CD8-positive, alpha-beta memory T cell (primary cell): Measurements from ENCODE around the gene ATP12A. TPM values are rescaled to one million over a fixed set of nuclear protein-coding genes. Genes with fewer than 3 reads are reported as not detected.
A peak's percentile ranks its signal among the peaks of the same experiment; 100 is the strongest.

Source experiments
- CTCF ChIA-PET: fragments of 350-600 bp; sonication (Branson Sonifier 250); formaldehyde crosslinking; loops from one replicate; lab custom pipeline; 2021; ENCODE audit warnings: antibody characterized with exemption; lab: Charles Lee
- POLR2A ChIA-PET: fragments of 350-600 bp; sonication (Branson Sonifier 250); formaldehyde crosslinking; loops from one replicate; lab custom pipeline; 2021; ENCODE audit warnings: antibody characterized with exemption; lab: Charles Lee
- DNase-seq, 5 donors: peaks; one replicate each; pipeline versions ENCODE4 v3.0.0 to v3.0.0-alpha.2; 2020 to 2022; ENCODE audit warnings: mixed read lengths in 1 of 5
- H3K27ac ChIP-seq: one replicate; pipeline ENCODE4 v1.7.0; 2013; ENCODE audit warnings: low read depth, mild to moderate bottlenecking, low read length, moderate library complexity
- H3K27me3 ChIP-seq: 2 replicates; pipeline ENCODE4 v1.7.0; 2013; ENCODE audit warnings: low read length, mild to moderate bottlenecking; ENCODE audit not compliant: insufficient read depth, poor library complexity, severe bottlenecking
- H3K36me3 ChIP-seq: 2 replicates; pipeline ENCODE4 v1.7.0; 2013; ENCODE audit warnings: mild to moderate bottlenecking, low read length, moderate library complexity; ENCODE audit not compliant: insufficient read depth
- H3K4me1 ChIP-seq: 2 replicates; pipeline ENCODE4 v1.7.0; 2013; ENCODE audit warnings: mild to moderate bottlenecking, low read length, moderate library complexity; ENCODE audit not compliant: insufficient read depth
- H3K4me3 ChIP-seq: 2 replicates; pipeline ENCODE4 v1.7.0; 2013; ENCODE audit warnings: mild to moderate bottlenecking, low read length
- H3K9me3 ChIP-seq: 2 replicates; pipeline ENCODE4 v1.7.0; 2013; ENCODE audit warnings: mild to moderate bottlenecking, low read length
- H3K27ac Mint-ChIP-seq, 8 donors: one replicate each; pipeline ENCODE4 v1.8.0; 2020 to 2021; ENCODE audit warnings: mixed read lengths in 8 of 8, mild to moderate bottlenecking in 6 of 8, inconsistent platforms in 3 of 8, moderate library complexity in 3 of 8
- H3K27me3 Mint-ChIP-seq, 2 donors: one replicate each; pipeline ENCODE4 v1.8.0; 2020 to 2021; ENCODE audit warnings: mixed read lengths in 2 of 2, mild to moderate bottlenecking in 1 of 2, moderate library complexity in 1 of 2
- H3K36me3 Mint-ChIP-seq, 3 donors: one replicate each; pipeline ENCODE4 v1.8.0; 2020 to 2021; ENCODE audit warnings: mixed read lengths in 3 of 3, inconsistent platforms in 1 of 3, mild to moderate bottlenecking in 1 of 3
- H3K4me1 Mint-ChIP-seq, 3 donors: one replicate each; pipeline ENCODE4 v1.8.0; 2020 to 2021; ENCODE audit warnings: mixed read lengths in 3 of 3, inconsistent platforms in 1 of 3, mild to moderate bottlenecking in 1 of 3
- H3K4me3 Mint-ChIP-seq, 7 donors: one replicate each; pipeline ENCODE4 v1.8.0; 2020 to 2021; ENCODE audit warnings: mixed read lengths in 7 of 7, mild to moderate bottlenecking in 6 of 7, moderate library complexity in 4 of 7, inconsistent platforms in 2 of 7
- H3K9me3 Mint-ChIP-seq, 5 donors: one replicate each; pipeline ENCODE4 v1.8.0; 2020 to 2022; ENCODE audit warnings: mixed read lengths in 5 of 5, mild to moderate bottlenecking in 3 of 5, moderate library complexity in 2 of 5, inconsistent platforms in 1 of 5
- polyA plus RNA-seq: library from polyadenylated mRNA; unstranded; fragments of 300-500 nt; fragmentation: Illumina TruSeq; gene quantifications from one replicate; pipeline ENCODE4 v1.2.3, GENCODE V29; 2021
- total RNA-seq, 2 experiments: library from RNA; stranded (reverse); gene quantifications; one replicate each; pipeline ENCODE4 v1.2.3, GENCODE V29; 2021

ATP12A gene
- 1 to 10 TPM; 4.9 to 6.1 TPM for total RNA-seq
- polyA plus RNA-seq, result not detected

DNA sequence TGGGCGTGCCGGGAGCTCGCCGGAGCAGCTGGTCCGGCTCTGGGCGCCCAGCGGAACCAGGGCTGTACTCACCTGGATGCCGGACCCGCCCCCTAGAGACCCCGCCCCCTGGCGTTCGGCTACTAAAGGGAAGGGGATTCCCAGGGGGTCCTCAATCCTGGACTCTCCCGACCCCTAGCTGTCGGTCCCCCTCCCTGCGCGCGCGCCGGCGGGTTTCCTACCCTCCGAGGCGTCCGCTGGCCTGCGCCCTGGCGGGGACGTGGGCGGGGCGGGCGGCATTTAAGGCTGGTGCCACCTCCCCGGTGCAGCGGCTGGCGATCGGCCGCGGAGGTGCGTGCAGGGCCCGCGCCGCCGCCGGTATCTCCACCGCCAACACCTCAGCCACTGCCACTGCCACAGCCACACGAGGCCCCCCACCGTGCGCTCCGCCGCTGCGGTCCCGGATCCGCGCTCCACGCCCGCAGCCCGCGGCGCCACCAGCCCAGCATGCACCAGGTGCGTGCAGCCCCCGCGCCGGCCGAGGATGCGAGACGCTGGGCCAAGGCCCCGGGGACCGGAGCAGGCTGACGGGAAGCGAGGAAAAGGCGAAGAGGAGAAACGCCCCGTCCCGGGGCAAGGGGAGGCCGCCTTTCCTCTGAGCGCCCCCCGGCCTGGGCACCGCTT is at the start of gene ATP12A:
TSS of gene ATP12A (plus strand) at position 151 of the 663 bp plus-strand sequence. CDS start at position 487, 336 bp downstream.
- H3K36me3 Mint-ChIP-seq, result no peaks in the 10 kb centered on the region
- peak; percentile 6 to 51 (median 22) for DNase-seq
- Histone ChIP-seq H3K36me3 (no peaks in the 10 kb centered on the region), H3K4me1 (peaks cover 31% of the 10 kb centered on the region), H3K9me3 (no peaks in the 10 kb centered on the region), H3K27ac (no peak within 1 kb of the TSS), H3K27me3 (peaks cover 9% of the 10 kb centered on the region), H3K4me3 (peak within 1 kb of the TSS; percentile 34)
- H3K4me3 Mint-ChIP-seq, result peak within 1 kb of the TSS; percentile 32 to 80 (median 56)
- peaks cover 30 to 46% of the 10 kb centered on the region in 2 donors for H3K27me3 Mint-ChIP-seq
- POLR2A ChIA-PET, result no interaction called here
- H3K4me1 Mint-ChIP-seq, result peaks cover 25 to 34% (median 27%) of the 10 kb centered on the region in 3 donors
- H3K27ac Mint-ChIP-seq, result peak within 1 kb of the TSS in 1 of 8 donors; percentile 19
- H3K9me3 Mint-ChIP-seq, result no peaks in the 10 kb centered on the region
- CTCF ChIA-PET, result interaction anchor here (0.9 to 3.2 kb wide), 7 partner anchors 8 to 74 kb away, joined by 3 to 15 read pairs (median 5); no protein-coding TSS in a partner anchor

DNA sequence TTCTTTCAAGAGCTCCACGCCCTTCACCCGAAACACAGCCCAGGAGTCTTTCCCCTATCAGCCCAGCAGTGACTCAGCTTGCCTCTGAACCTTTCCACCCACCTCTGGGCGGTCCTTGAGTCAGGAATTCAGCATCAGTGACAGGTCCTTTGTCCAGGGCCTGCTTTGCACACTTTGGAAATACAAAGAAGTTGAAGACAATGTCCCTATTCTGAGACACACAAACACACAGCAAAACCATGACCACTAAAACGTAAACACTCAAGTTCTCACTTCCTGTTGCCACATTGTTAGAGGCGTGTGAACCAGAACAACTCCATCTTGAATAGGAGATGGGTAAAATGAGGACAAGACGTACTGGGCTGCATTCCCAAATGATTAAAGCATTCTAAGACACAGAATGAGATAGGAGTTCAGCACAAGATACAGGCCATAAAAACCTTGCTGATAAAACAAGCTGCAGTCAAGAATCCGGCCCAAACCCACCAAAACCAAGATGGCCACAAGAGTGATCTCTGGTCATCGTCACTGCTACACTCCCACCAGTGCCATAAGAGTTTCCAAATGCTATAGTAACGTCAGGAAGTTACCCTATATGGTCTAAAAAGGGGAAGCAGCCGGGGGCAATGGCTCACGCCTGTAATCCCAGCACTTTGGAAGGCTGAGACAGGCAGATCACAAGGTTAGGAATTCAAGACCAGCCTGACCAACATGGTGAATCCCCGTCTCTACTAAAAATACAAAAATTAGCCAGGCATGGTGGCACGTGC is 49.2 kb upstream of the ATP12A start:
- DNase-seq, result no peak
- Histone ChIP-seq H3K4me1 (peaks cover 17% of the 10 kb centered on the region), H3K9me3 (no peaks in the 10 kb centered on the region), H3K4me3 (no peak overlapping the region), H3K27ac (no peak overlapping the region), H3K27me3 (no peaks in the 10 kb centered on the region), H3K36me3 (no peaks in the 10 kb centered on the region)
- H3K4me1 Mint-ChIP-seq, result peaks cover 21 to 30% (median 27%) of the 10 kb centered on the region in 3 donors
- peaks cover 0 to 2% (median 0%) of the 10 kb centered on the region in 3 donors for H3K36me3 Mint-ChIP-seq
- peaks cover 0 to 3% (median 0%) of the 10 kb centered on the region in 5 donors for H3K9me3 Mint-ChIP-seq
- ChIA-PET CTCF (interaction anchor here (2.0 to 2.2 kb wide), 2 partner anchors 8 to 26 kb away, joined by 4 to 5 read pairs; no protein-coding TSS in a partner anchor), POLR2A (no interaction called here)
- no peaks in the 10 kb centered on the region for H3K27me3 Mint-ChIP-seq
- no peak overlapping the region for H3K4me3 Mint-ChIP-seq
- H3K27ac Mint-ChIP-seq, result peak overlapping the region in 4 of 8 donors; percentile 12 to 81 (median 56)

DNA sequence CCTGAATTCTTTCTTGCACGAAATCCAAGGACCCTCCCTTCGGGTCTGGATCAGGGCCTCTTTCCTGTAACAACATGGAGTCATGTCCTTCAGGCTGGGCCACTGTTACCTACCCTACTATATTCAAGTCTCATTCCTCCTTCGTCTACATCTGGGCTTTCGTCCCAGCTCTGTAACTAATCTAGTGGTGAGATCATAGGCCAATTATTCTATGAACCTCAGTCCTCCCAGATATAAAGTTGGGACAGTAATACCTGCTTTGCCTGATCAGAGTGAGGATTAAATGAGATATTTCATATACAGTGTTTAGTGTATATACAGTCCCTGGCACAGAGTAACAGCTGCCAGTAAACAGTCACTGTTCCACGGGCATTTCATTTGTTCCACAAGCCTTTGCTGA is 48.3 kb upstream of the ATP12A start:
- no peak overlapping the region for H3K27ac ChIP-seq
- no peaks in the 10 kb centered on the region for H3K36me3 ChIP-seq
- H3K4me1 ChIP-seq, result peaks cover 8% of the 10 kb centered on the region
- no peaks in the 10 kb centered on the region for H3K27me3 ChIP-seq
- no peak overlapping the region for H3K4me3 Mint-ChIP-seq
- peak overlapping the region in 1 of 8 donors; percentile 9 for H3K27ac Mint-ChIP-seq
- peaks cover 13 to 22% (median 18%) of the 10 kb centered on the region in 3 donors for H3K4me1 Mint-ChIP-seq
- POLR2A ChIA-PET, result no interaction called here
- H3K27me3 Mint-ChIP-seq, result no peaks in the 10 kb centered on the region
- H3K36me3 Mint-ChIP-seq, result peaks cover 0 to 2% (median 0%) of the 10 kb centered on the region in 3 donors
- H3K9me3 ChIP-seq, result no peaks in the 10 kb centered on the region
- peaks cover 0 to 3% (median 0%) of the 10 kb centered on the region in 5 donors for H3K9me3 Mint-ChIP-seq
- CTCF ChIA-PET, result interaction anchor here (2.0 kb wide), 1 partner anchor 9 kb away, joined by 4 read pairs; no protein-coding TSS in a partner anchor
- DNase-seq, result no peak
- no peak overlapping the region for H3K4me3 ChIP-seq

- Mint-ChIP-seq H3K4me1 (peaks cover 13 to 17% (median 16%) of the 10 kb centered on the region in 3 donors), H3K4me3 (no peak overlapping the region), H3K9me3 (peaks cover 0 to 3% (median 0%) of the 10 kb centered on the region in 5 donors), H3K27me3 (no peaks in the 10 kb centered on the region), H3K36me3 (peaks cover 0 to 2% (median 0%) of the 10 kb centered on the region in 3 donors), H3K27ac (no peak overlapping the region)
- no peak for DNase-seq
- Histone ChIP-seq H3K9me3 (no peaks in the 10 kb centered on the region), H3K36me3 (no peaks in the 10 kb centered on the region), H3K27ac (no peak overlapping the region), H3K4me1 (peaks cover 3% of the 10 kb centered on the region), H3K4me3 (no peak overlapping the region), H3K27me3 (no peaks in the 10 kb centered on the region)
- ChIA-PET POLR2A (no interaction called here), CTCF (interaction anchor here (2.0 kb wide), 1 partner anchor 10 kb away, joined by 4 read pairs; no protein-coding TSS in a partner anchor)
Observed at GRCh38 chr13:24632382-24633121, 47.7 kb upstream of the ATP12A start.

DNA sequence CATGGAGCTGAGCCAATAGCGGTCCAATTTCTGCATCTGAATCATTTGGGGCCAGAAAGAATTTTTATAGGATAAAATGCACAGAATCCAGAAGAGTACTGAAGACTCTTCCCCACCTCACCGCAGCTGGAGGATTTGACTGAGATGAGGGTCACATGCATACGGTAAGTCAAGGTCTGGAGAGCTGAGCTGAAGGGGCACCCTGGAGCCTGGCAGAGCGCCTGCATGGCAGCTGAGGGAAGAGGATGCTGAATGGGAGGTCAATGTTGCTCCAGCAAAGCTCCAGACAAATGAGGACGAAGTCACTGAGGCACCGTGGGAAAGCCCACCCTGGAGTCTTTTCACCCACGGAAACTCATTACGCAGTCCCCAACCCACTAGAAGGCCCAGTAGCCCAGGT is 43.4 kb upstream of the ATP12A start:
- POLR2A ChIA-PET, result no interaction called here

GRCh38 chr13:24638096-24638495 is 42.1 kb upstream of the ATP12A start:
- peak overlapping the region in 1 of 8 donors; percentile 70 for H3K27ac Mint-ChIP-seq
- CTCF ChIA-PET, result no interaction called here

More for the DNA sequence above, 43.4 kb upstream of the ATP12A start:
- CTCF ChIA-PET, result no interaction called here
- Histone ChIP-seq H3K27me3 (no peaks in the 10 kb centered on the region), H3K27ac (no peak overlapping the region), H3K4me1 (no peaks in the 10 kb centered on the region), H3K36me3 (no peaks in the 10 kb centered on the region), H3K4me3 (no peak overlapping the region), H3K9me3 (no peaks in the 10 kb centered on the region)
- peaks cover 0 to under 1% (median 0%) of the 10 kb centered on the region in 5 donors for H3K9me3 Mint-ChIP-seq
- H3K36me3 Mint-ChIP-seq, result peaks cover 0 to 2% (median 0%) of the 10 kb centered on the region in 3 donors
- H3K27me3 Mint-ChIP-seq, result peaks cover 0 to 7% of the 10 kb centered on the region in 2 donors
- no peak for DNase-seq
- H3K27ac Mint-ChIP-seq, result no peak overlapping the region
- H3K4me3 Mint-ChIP-seq, result no peak overlapping the region
- H3K4me1 Mint-ChIP-seq, result no peaks in the 10 kb centered on the region

GRCh38 chr13:24640752-24641151 is 39.5 kb upstream of the ATP12A start:
- Histone ChIP-seq H3K4me3 (no peak overlapping the region), H3K36me3 (no peaks in the 10 kb centered on the region), H3K27ac (no peak overlapping the region), H3K9me3 (no peaks in the 10 kb centered on the region), H3K27me3 (no peaks in the 10 kb centered on the region), H3K4me1 (no peaks in the 10 kb centered on the region)
- Mint-ChIP-seq H3K27ac (peak overlapping the region in 1 of 8 donors; percentile 4), H3K27me3 (peaks cover 0 to 7% of the 10 kb centered on the region in 2 donors), H3K4me3 (no peak overlapping the region), H3K36me3 (no peaks in the 10 kb centered on the region), H3K4me1 (no peaks in the 10 kb centered on the region), H3K9me3 (no peaks in the 10 kb centered on the region)
- POLR2A ChIA-PET, result no interaction called here
- DNase-seq, result no peak
- CTCF ChIA-PET, result interaction anchor here (1.1 kb wide), 1 partner anchor 15 kb away, joined by 3 read pairs; no protein-coding TSS in a partner anchor

More at GRCh38 chr13:24638096-24638495, 42.1 kb upstream of the ATP12A start:
- no peak overlapping the region for H3K27ac ChIP-seq
- no peak overlapping the region for H3K4me3 Mint-ChIP-seq
- POLR2A ChIA-PET, result no interaction called here
- H3K4me3 ChIP-seq, result no peak overlapping the region
- peaks cover 0 to 7% of the 10 kb centered on the region in 2 donors for H3K27me3 Mint-ChIP-seq
- H3K4me1 Mint-ChIP-seq, result no peaks in the 10 kb centered on the region
- H3K4me1 ChIP-seq, result no peaks in the 10 kb centered on the region
- no peaks in the 10 kb centered on the region for H3K9me3 Mint-ChIP-seq
- H3K9me3 ChIP-seq, result no peaks in the 10 kb centered on the region
- H3K27me3 ChIP-seq, result no peaks in the 10 kb centered on the region
- peaks cover 0 to 2% (median 0%) of the 10 kb centered on the region in 3 donors for H3K36me3 Mint-ChIP-seq
- DNase-seq, result no peak
- H3K36me3 ChIP-seq, result no peaks in the 10 kb centered on the region
